Sigmoid colon (tissue), 7 donors: ENCODE results near the gene SNTG2. TPM values are rescaled to one million over a fixed set of nuclear protein-coding genes. Genes with fewer than 3 reads are reported as not detected.

ENCODE experiments used
- DNase-seq: peaks from one replicate; pipeline ENCODE4 v3.0.0-alpha.2; 2019
- H3K27ac ChIP-seq, 4 donors: fragments of 200-600 bp; sonication (generic); one replicate each; pipeline ENCODE4 v1.5.1; 2016 to 2019; ENCODE audit warnings: mild to moderate bottlenecking in 1 of 4
- H3K27me3 ChIP-seq, 3 donors: fragments of 200-600 bp; sonication (generic); one replicate each; pipeline ENCODE4 v1.5.1; 2019; ENCODE audit warnings: mild to moderate bottlenecking in 1 of 3
- H3K36me3 ChIP-seq, 4 donors: fragments of 200-600 bp; sonication (generic); one replicate each; pipeline ENCODE4 v1.5.1; 2016 to 2019
- H3K4me1 ChIP-seq, 4 donors: fragments of 200-600 bp; sonication (generic); one replicate each; pipeline ENCODE4 v1.5.1; 2017 to 2019
- H3K4me3 ChIP-seq, 4 donors: fragments of 200-600 bp; sonication (generic); one replicate each; pipeline ENCODE4 v1.5.1; 2017 to 2019; ENCODE audit warnings: mild to moderate bottlenecking in 2 of 4, moderate library complexity in 1 of 4
- H3K9me3 ChIP-seq, 4 donors: fragments of 200-600 bp in 3 of 4; sonication (generic) in 3 of 4; one replicate each; pipeline versions ENCODE4 v1.5.1 to v1.6.1; 2013 to 2019
- CTCF ChIP-seq, 4 experiments: fragments of 450-650 bp in 3 of 4; fragments of 200-600 bp in 1 of 4; IDR thresholded peaks; one replicate each; pipeline ENCODE4 v1.5.1; 2016 to 2019; ENCODE audit warnings: antibody characterized with exemption in 4 of 4, mild to moderate bottlenecking in 3 of 4, moderate library complexity in 2 of 4
- EP300 ChIP-seq, 4 donors: sonication (generic); formaldehyde crosslinking; IDR thresholded peaks; one replicate each; pipeline ENCODE4 v1.6.1; 2017; ENCODE audit warnings: antibody characterized with exemption in 4 of 4
- POLR2A ChIP-seq, 2 donors: fragments of 450-650 bp; IDR thresholded peaks; one replicate each; pipeline ENCODE4 v1.6.1; 2016; ENCODE audit warnings: antibody characterized with exemption in 2 of 2, mild to moderate bottlenecking in 2 of 2, moderate library complexity in 2 of 2
- POLR2AphosphoS5 ChIP-seq, 4 donors: sonication (generic); formaldehyde crosslinking; IDR thresholded peaks; one replicate each; pipeline ENCODE4 v1.6.1; 2017; ENCODE audit warnings: antibody characterized with exemption in 4 of 4
- WGBS, 2 donors: extraction: QIAGEN DNeasy Blood & Tissue Kit; methylation state at CpG; one replicate each; pipeline ENCODE4 v1.1.7; 2013; 5-methylcytosine and 5-hydroxymethylcytosine counted together
- intact Hi-C: fragments of 100-400 bp; cut with DNase I; formaldehyde crosslinking; loops from one replicate; pipeline ENCODE4 v1.15.1; 2023
- polyA plus RNA-seq, 3 donors: library from polyadenylated mRNA; stranded (reverse); fragments of 200-250 nt; gene quantifications; one replicate each; pipeline ENCODE4 v1.2.3, GENCODE V29; 2013
- total RNA-seq, 4 donors: library from RNA; depleted of rRNA; stranded (reverse); fragments of >200 nt; gene quantifications; one replicate each; pipeline ENCODE4 v1.1.0, GENCODE V29; 2016
- donor health status: healthy with polysubstance abuse.
- donor health status: Bipolar disorder and iron deficiency.
- donor health status: healthy.

The SNTG2 gene
- total and polyA plus RNA-seq, 7 donors: 0.60 to 5.2 (median 1.9) TPM; not detected in 1

GRCh38 chr2:985317-985898 lies 34.8 kb downstream of the SNTG2 start:
- intact Hi-C loops: no loop called here
- no peak overlapping the region for H3K27ac ChIP-seq
- H3K36me3 ChIP-seq: no peaks in the 10 kb centered on the region
- no peak for DNase-seq
- no peaks in the 10 kb centered on the region for H3K27me3 ChIP-seq
- no peak overlapping the region for H3K4me3 ChIP-seq
- whole genome bisulfite sequencing, 2 donors: 70 to 73% methylated on average over 7 of the region's 7 CpGs
- H3K9me3 ChIP-seq: no peaks in the 10 kb centered on the region
- no peak for TF ChIP-seq CTCF (IDR thresholded peaks at IDR 0.05)
- H3K4me1 ChIP-seq: no peaks in the 10 kb centered on the region

- Histone ChIP-seq H3K27ac (no peak overlapping the region), H3K4me3 (no peak overlapping the region), H3K27me3 (no peaks in the 10 kb centered on the region), H3K4me1 (no peaks in the 10 kb centered on the region), H3K9me3 (no peaks in the 10 kb centered on the region), H3K36me3 (no peaks in the 10 kb centered on the region)
- TF ChIP-seq POLR2AphosphoS5 (IDR thresholded peaks at IDR 0.05): no peak
- no peak for TF ChIP-seq EP300 (IDR thresholded peaks at IDR 0.05)
- TF ChIP-seq POLR2A (IDR thresholded peaks at IDR 0.05): no peak
- TF ChIP-seq CTCF (IDR thresholded peaks at IDR 0.05): no peak
- 89 to 94% methylated on average over 16 of the region's 16 CpGs for WGBS, 2 donors
- intact Hi-C loops: no loop called here
- no peak for DNase-seq
Measured at GRCh38 chr2:987789-988188, 37.1 kb downstream of the SNTG2 start.

GRCh38 chr2:989781-990467 lies 39.3 kb downstream of the SNTG2 start:
- no peaks in the 10 kb centered on the region for H3K4me1 ChIP-seq
- no peak overlapping the region for H3K4me3 ChIP-seq
- no peak for DNase-seq
- WGBS, 2 donors: 22 to 69% methylated on average over 8 of the region's 8 CpGs
- H3K9me3 ChIP-seq: no peaks in the 10 kb centered on the region
- no peaks in the 10 kb centered on the region for H3K27me3 ChIP-seq
- no peak overlapping the region for H3K27ac ChIP-seq
- no peaks in the 10 kb centered on the region for H3K36me3 ChIP-seq
- TF ChIP-seq POLR2A (IDR thresholded peaks at IDR 0.05): no peak
- intact Hi-C loops: no loop called here

GRCh38 chr2:990970-991369 lies 40.3 kb downstream of the SNTG2 start:
- no peaks in the 10 kb centered on the region for H3K36me3 ChIP-seq
- DNase-seq: no peak
- H3K27me3 ChIP-seq: no peaks in the 10 kb centered on the region
- no peak overlapping the region for H3K4me3 ChIP-seq
- no peaks in the 10 kb centered on the region for H3K4me1 ChIP-seq
- no peak overlapping the region for H3K27ac ChIP-seq
- TF ChIP-seq EP300 (IDR thresholded peaks at IDR 0.05) (no peak), POLR2A (IDR thresholded peaks at IDR 0.05) (no peak), POLR2AphosphoS5 (IDR thresholded peaks at IDR 0.05) (no peak), CTCF (IDR thresholded peaks at IDR 0.05) (no peak)
- H3K9me3 ChIP-seq: peaks cover 0 to 1% (median 0%) of the 10 kb centered on the region in 4 donors
- intact Hi-C loops: no loop called here

GRCh38 chr2:1002350-1002749 lies 51.7 kb downstream of the SNTG2 start:
- Histone ChIP-seq H3K4me3 (no peak overlapping the region), H3K27me3 (no peaks in the 10 kb centered on the region), H3K36me3 (no peaks in the 10 kb centered on the region), H3K27ac (no peak overlapping the region), H3K4me1 (no peaks in the 10 kb centered on the region), H3K9me3 (no peaks in the 10 kb centered on the region)
- no peak for TF ChIP-seq POLR2A (IDR thresholded peaks at IDR 0.05)
- TF ChIP-seq EP300 (IDR thresholded peaks at IDR 0.05): no peak
- no peak for TF ChIP-seq POLR2AphosphoS5 (IDR thresholded peaks at IDR 0.05)
- no peak for TF ChIP-seq CTCF (IDR thresholded peaks at IDR 0.05)
- DNase-seq: no peak
- intact Hi-C loops: no loop called here
- 68 to 75% methylated on average over 2 of the region's 2 CpGs for WGBS, 2 donors
